Panc1 (cell line): ENCODE data around the gene FUNDC1. TPM values are rescaled to one million over a fixed set of nuclear protein-coding genes. Genes with fewer than 3 reads are reported as not detected.

Experiments used
- ATAC-seq: fragments of 200-7000 bp; cut with Tn5 transposase; 2 replicates; pipeline ENCODE4 v1.9.1; 2020; ENCODE audit warnings: mild to moderate bottlenecking, moderate library complexity
- BruUV-seq: library from RNA; stranded (reverse); fragments of 400-500 nt; replicated peaks from 2 replicates; lab custom pipeline; 2021; lab: Mats Ljungman, UMichigan
- CTCF ChIA-PET: fragments of 300-600 bp; sonication (Branson Sonifier 250); formaldehyde crosslinking; loops from one replicate; lab custom pipeline; 2022; ENCODE audit warnings: antibody characterized with exemption; lab: Charles Lee
- POLR2A ChIA-PET: fragments of 300-600 bp; sonication (Branson Sonifier 250); formaldehyde crosslinking; loops from one replicate; lab custom pipeline; 2022; ENCODE audit warnings: antibody characterized with exemption; lab: Charles Lee
- DNase-seq: peaks from one replicate; pipeline ENCODE4 v3.0.0-alpha.2; 2010; ENCODE audit warnings: low read depth, low spot score
- H3K27ac ChIP-seq: 2 replicates; pipeline ENCODE4 v1.5.1; 2011; ENCODE audit warnings: mild to moderate bottlenecking, low read length, inconsistent platforms
- H3K27me3 ChIP-seq: fragments of 200-500 bp; sonication (Bioruptor generic); 2 replicates; pipeline ENCODE4 v1.6.0; 2014; ENCODE audit warnings: low read length, inconsistent platforms; ENCODE audit not compliant: control insufficient read depth, insufficient read depth
- H3K36me3 ChIP-seq: fragments of 200-500 bp; sonication (Bioruptor generic); 2 replicates; pipeline ENCODE4 v1.5.1; 2014; ENCODE audit warnings: inconsistent platforms, mild to moderate bottlenecking, low read length, moderate library complexity; ENCODE audit not compliant: control insufficient read depth, insufficient read depth
- H3K4me1 ChIP-seq: 2 replicates; pipeline ENCODE4 v1.5.1; 2011; ENCODE audit warnings: inconsistent platforms, mild to moderate bottlenecking, low read length, moderate library complexity; ENCODE audit not compliant: control insufficient read depth, insufficient read depth
- H3K4me3 ChIP-seq, 2 experiments: 2 replicates each; pipeline ENCODE4 v1.5.1; 2011 to 2012; ENCODE audit warnings: low read depth in 2 of 2, low read length in 2 of 2, mild to moderate bottlenecking in 2 of 2, inconsistent platforms in 1 of 2, moderate library complexity in 1 of 2
- H3K9me3 ChIP-seq: fragments of 200-500 bp; sonication (Bioruptor generic); 2 replicates; pipeline ENCODE4 v1.5.1; 2014; ENCODE audit warnings: low read depth, mild to moderate bottlenecking, inconsistent platforms, low read length, moderate library complexity; ENCODE audit not compliant: control insufficient read depth, insufficient read depth
- POLR2AphosphoS5 ChIP-seq: IDR thresholded peaks from 2 replicates; pipeline ENCODE4 v1.6.1; 2012; ENCODE audit warnings: mild to moderate bottlenecking, low read depth, low read length, moderate library complexity
- SIN3A ChIP-seq: IDR thresholded peaks from 2 replicates; pipeline ENCODE4 v1.6.1; 2012; ENCODE audit warnings: low read depth, mild to moderate bottlenecking, low read length, moderate library complexity, borderline replicate concordance; ENCODE audit not compliant: insufficient read depth
- TCF7L2 ChIP-seq: IDR thresholded peaks from 2 replicates; pipeline ENCODE4 v1.6.1; 2011; ENCODE audit warnings: mild to moderate bottlenecking, low read depth, low read length, inconsistent platforms
- in situ Hi-C: cut with HindIII; loops from 2 replicates; pipeline ENCODE4 v1.10.0; 2016; ENCODE audit warnings: low sequenced_read_pairs, low pct_unique_long_range_greater_than_20kb
- intact Hi-C: fragments of 100-400 bp; cut with micrococcal nuclease; formaldehyde crosslinking; loops from one replicate; pipeline ENCODE4 v1.10.0; 2022; ENCODE audit not compliant: unreplicated experiment
- total RNA-seq: library from RNA; stranded (reverse); gene quantifications from one replicate; pipeline ENCODE4 v1.2.1, GENCODE V29; 2021; ENCODE audit not compliant: unreplicated experiment
- TF ChIP-seq, protein P1 (sequence below): fragments of 450-650 bp; IDR thresholded peaks from 2 replicates; pipeline ENCODE4 v1.5.1; 2017; ENCODE audit warnings: mild to moderate bottlenecking
- TF ChIP-seq, protein P2 (sequence below), 2 experiments: IDR thresholded peaks; 2 replicates each; pipeline ENCODE4 v1.6.1; 2011 to 2012; ENCODE audit warnings: low read depth in 2 of 2, control low read depth in 1 of 2, low read length in 1 of 2, mild to moderate bottlenecking in 1 of 2, moderate library complexity in 1 of 2; ENCODE audit not compliant: insufficient read depth in 1 of 2

Gene FUNDC1
- total RNA-seq, 1 experiment from 2014 or later, result 23.2 TPM

DNA sequence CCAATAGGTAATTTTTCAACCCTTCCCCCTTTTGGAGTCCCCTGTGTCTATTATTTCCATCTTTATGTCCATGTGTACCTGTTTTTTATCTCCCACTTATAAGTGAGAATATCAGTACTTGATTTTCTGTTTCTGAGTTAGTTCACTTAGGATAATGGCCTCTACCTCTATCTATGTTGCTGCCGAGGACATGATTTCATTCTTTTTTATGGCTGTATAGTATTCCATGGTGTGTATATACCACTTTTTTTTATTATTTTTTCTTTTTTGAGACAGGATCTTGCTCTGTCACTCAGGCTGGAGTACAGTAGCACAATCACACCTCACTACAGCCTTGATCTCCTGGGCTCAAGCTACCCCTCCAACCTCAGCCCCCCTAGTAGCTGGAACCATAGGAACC lies 47.6 kb downstream of the FUNDC1 start:
- no peak for DNase-seq
- BruUV-seq, result no TSS peak
- ATAC-seq, result no peak
- TF ChIP-seq SIN3A (no peak), POLR2AphosphoS5 (no peak), TCF7L2 (no peak)
- TF ChIP-seq, protein P1, sequence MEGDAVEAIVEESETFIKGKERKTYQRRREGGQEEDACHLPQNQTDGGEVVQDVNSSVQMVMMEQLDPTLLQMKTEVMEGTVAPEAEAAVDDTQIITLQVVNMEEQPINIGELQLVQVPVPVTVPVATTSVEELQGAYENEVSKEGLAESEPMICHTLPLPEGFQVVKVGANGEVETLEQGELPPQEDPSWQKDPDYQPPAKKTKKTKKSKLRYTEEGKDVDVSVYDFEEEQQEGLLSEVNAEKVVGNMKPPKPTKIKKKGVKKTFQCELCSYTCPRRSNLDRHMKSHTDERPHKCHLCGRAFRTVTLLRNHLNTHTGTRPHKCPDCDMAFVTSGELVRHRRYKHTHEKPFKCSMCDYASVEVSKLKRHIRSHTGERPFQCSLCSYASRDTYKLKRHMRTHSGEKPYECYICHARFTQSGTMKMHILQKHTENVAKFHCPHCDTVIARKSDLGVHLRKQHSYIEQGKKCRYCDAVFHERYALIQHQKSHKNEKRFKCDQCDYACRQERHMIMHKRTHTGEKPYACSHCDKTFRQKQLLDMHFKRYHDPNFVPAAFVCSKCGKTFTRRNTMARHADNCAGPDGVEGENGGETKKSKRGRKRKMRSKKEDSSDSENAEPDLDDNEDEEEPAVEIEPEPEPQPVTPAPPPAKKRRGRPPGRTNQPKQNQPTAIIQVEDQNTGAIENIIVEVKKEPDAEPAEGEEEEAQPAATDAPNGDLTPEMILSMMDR, result no peak
- TF ChIP-seq, protein P2, sequence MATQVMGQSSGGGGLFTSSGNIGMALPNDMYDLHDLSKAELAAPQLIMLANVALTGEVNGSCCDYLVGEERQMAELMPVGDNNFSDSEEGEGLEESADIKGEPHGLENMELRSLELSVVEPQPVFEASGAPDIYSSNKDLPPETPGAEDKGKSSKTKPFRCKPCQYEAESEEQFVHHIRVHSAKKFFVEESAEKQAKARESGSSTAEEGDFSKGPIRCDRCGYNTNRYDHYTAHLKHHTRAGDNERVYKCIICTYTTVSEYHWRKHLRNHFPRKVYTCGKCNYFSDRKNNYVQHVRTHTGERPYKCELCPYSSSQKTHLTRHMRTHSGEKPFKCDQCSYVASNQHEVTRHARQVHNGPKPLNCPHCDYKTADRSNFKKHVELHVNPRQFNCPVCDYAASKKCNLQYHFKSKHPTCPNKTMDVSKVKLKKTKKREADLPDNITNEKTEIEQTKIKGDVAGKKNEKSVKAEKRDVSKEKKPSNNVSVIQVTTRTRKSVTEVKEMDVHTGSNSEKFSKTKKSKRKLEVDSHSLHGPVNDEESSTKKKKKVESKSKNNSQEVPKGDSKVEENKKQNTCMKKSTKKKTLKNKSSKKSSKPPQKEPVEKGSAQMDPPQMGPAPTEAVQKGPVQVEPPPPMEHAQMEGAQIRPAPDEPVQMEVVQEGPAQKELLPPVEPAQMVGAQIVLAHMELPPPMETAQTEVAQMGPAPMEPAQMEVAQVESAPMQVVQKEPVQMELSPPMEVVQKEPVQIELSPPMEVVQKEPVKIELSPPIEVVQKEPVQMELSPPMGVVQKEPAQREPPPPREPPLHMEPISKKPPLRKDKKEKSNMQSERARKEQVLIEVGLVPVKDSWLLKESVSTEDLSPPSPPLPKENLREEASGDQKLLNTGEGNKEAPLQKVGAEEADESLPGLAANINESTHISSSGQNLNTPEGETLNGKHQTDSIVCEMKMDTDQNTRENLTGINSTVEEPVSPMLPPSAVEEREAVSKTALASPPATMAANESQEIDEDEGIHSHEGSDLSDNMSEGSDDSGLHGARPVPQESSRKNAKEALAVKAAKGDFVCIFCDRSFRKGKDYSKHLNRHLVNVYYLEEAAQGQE (IDR thresholded peaks at IDR 0.05; ENCODE audit: insufficient read depth in 1 of 2, low read depth in 2 of 2, low read length in 1 of 2), result no peak
- Histone ChIP-seq H3K4me1 (no peaks in the 10 kb centered on the region), H3K4me3 (no peak overlapping the region), H3K9me3 (no peaks in the 10 kb centered on the region), H3K36me3 (no peaks in the 10 kb centered on the region), H3K27ac (no peak overlapping the region), H3K27me3 (no peaks in the 10 kb centered on the region)
- CTCF ChIA-PET, result no interaction called here
- intact Hi-C loops, result no loop called here
- in situ Hi-C loops, result no loop called here
- POLR2A ChIA-PET, result no interaction called here

DNA sequence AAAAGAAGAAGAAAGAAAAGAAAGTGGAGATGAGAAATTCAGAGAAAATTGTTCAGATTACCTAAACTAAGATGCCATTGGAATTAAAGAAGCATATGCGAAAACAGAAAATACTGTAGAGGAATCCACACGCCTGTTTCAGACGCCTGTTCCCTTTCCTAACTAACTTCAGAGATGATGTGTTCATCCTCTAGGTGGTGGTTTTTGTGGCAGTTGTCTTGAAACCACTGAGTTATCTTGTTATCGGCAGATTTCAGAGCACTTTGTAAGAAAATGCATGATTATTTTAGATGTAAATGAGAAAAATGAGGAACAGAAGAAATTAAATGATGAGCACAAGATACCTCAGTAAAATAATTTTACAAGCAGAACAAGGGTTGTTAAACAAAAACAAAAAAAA lies 48.3 kb downstream of the FUNDC1 start:
- H3K36me3 ChIP-seq, result no peaks in the 10 kb centered on the region
- in situ Hi-C loops (no loop called here), intact Hi-C loops (no loop called here)
- no peak overlapping the region for H3K4me3 ChIP-seq
- ChIA-PET CTCF (no interaction called here), POLR2A (no interaction called here)
- ATAC-seq (no peak), DNase-seq (no peak)
- TF ChIP-seq, protein P2 (IDR thresholded peaks at IDR 0.05; ENCODE audit: insufficient read depth in 1 of 2, low read depth in 2 of 2, low read length in 1 of 2), result no peak
- TF ChIP-seq, protein P1, result no peak
- no peak for TF ChIP-seq SIN3A
- TF ChIP-seq POLR2AphosphoS5, result no peak
- TF ChIP-seq TCF7L2, result no peak
- no peaks in the 10 kb centered on the region for H3K9me3 ChIP-seq
- H3K4me1 ChIP-seq, result no peaks in the 10 kb centered on the region
- no peaks in the 10 kb centered on the region for H3K27me3 ChIP-seq
- no TSS peak for BruUV-seq
- no peak overlapping the region for H3K27ac ChIP-seq
